ENCODE data around the gene SKIC8.

GRCh38 chr15:78291698-78292097 lies 7.7 kb downstream of the SKIC8 start:
- TF ChIP-seq CTCF (IDR thresholded peaks at IDR 0.05; ENCODE audit: low read depth, low read length) = no peak
- TF ChIP-seq EZH2phosphoT487 (IDR thresholded peaks at IDR 0.05; ENCODE audit: low read depth) = no peak

Data from OCI-LY3 (cell line).